NB4 (cell line): ENCODE results near the gene NUBP2.

Source experiments
- DNase-seq: peaks from one replicate; pipeline ENCODE4 v3.0.0; 2010; ENCODE audit warnings: low read depth
- H3K4me3 ChIP-seq: one replicate; pipeline ENCODE4 v1.5.1; 2011; ENCODE audit warnings: mild to moderate bottlenecking, low read depth, low read length, moderate library complexity
- CTCF ChIP-seq: IDR thresholded peaks from one replicate; pipeline ENCODE4 v1.5.1; 2012; ENCODE audit warnings: low read depth, low read length
- MAX ChIP-seq: IDR thresholded peaks from 2 replicates; pipeline ENCODE4 v1.6.1; 2011; ENCODE audit warnings: low read depth, low read length
- MYC ChIP-seq: IDR thresholded peaks from 2 replicates; pipeline ENCODE4 v1.6.1; 2011; ENCODE audit warnings: low read depth, low read length
- POLR2A ChIP-seq: IDR thresholded peaks from 2 replicates; pipeline ENCODE4 v1.6.1; 2011; ENCODE audit warnings: mild to moderate bottlenecking; ENCODE audit not compliant: insufficient read length; ENCODE audit errors: extremely low read depth

NUBP2 gene

GRCh38 chr16:1773703-1774447, 8.9 kb upstream of the NUBP2 start:
- peak overlapping the region; percentile 64 for H3K4me3 ChIP-seq
- peak; percentile 56 for DNase-seq
- TF ChIP-seq POLR2A (no peak), MAX (no peak), CTCF (no peak), MYC (no peak)

- H3K4me3 ChIP-seq: peak overlapping the region; percentile 64
- no peak for TF ChIP-seq MAX
- no peak for TF ChIP-seq CTCF
- TF ChIP-seq MYC: no peak
- TF ChIP-seq POLR2A: no peak
- DNase-seq: no peak
Observed at GRCh38 chr16:1774448-1774780, 8.3 kb upstream of the NUBP2 start.

GRCh38 chr16:1775006-1775845, 7.5 kb upstream of the NUBP2 start:
- TF ChIP-seq POLR2A: no peak
- no peak for TF ChIP-seq CTCF
- no peak for TF ChIP-seq MYC
- TF ChIP-seq MAX: no peak

GRCh38 chr16:1775846-1776671, 6.7 kb upstream of the NUBP2 start:
- TF ChIP-seq MYC (no peak), MAX (no peak), CTCF (no peak), POLR2A (no peak)
- H3K4me3 ChIP-seq: no peak overlapping the region
- DNase-seq: no peak

More at GRCh38 chr16:1775006-1775845, 7.5 kb upstream of the NUBP2 start:
- DNase-seq: no peak
- no peak overlapping the region for H3K4me3 ChIP-seq

- TF ChIP-seq POLR2A (no peak), MAX (no peak), MYC (no peak), CTCF (no peak)
- H3K4me3 ChIP-seq: no peak overlapping the region
- DNase-seq: no peak
Observed at GRCh38 chr16:1776672-1776955, 6.1 kb upstream of the NUBP2 start.
